Measurements from ENCODE around the gene TFCP2L1. TPM values are rescaled to one million over a fixed set of nuclear protein-coding genes. Genes with fewer than 3 reads are reported as not detected.
"Not testable (repeated sequence)": the region's sequence is repeated elsewhere in the genome, so short reads cannot be mapped to it uniquely, and the experiment has no call there.

Gene TFCP2L1
- total RNA-seq, 1 donor from 2014 or later: not detected

GRCh38 chr2:121232626-121233265, 52.3 kb downstream of the TFCP2L1 start:
- no peaks in the 10 kb centered on the region for H3K4me1 Mint-ChIP-seq (ENCODE audit: low read depth)
- H3K4me3 Mint-ChIP-seq (ENCODE audit: low read depth): no peak overlapping the region
- H3K9me3 Mint-ChIP-seq: no peaks in the 10 kb centered on the region
- H3K27me3 Mint-ChIP-seq (ENCODE audit: low read depth): no peaks in the 10 kb centered on the region
- H3K36me3 Mint-ChIP-seq (ENCODE audit: low read depth): no peaks in the 10 kb centered on the region
- intact Hi-C loops (cut with micrococcal nuclease): no loop called here
- no peak for DNase-seq (ENCODE audit: low spot score)
- no peak overlapping the region for H3K27ac Mint-ChIP-seq

DNA sequence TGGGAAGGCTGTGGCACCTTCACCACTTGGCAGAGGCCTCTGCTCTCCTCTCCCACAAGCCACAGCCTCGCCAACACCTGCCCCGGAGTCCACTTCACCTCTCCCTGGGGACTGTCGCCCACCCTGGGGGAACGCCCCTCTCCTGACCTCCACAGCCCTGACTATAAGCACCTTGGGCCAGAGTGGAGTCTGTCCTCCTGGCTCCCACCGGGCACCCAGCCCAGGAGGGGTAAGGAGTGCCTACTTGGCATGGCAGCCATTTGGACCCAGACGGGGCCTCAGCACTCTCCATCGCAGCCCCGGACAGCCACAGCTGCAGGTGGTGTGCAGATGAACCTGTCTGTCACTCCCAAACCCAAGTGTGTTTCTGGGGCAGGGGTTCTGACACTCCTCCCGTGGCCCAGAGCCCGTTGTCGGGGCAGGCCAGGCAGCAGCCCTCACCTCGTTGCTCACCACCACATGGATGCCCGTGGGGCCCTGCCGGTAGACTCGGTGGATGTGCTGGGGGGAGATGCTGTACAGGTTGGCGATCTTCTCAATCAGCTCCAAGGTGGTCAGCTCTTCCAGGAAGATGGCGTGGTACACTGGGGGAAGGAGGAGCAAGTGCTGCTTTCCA, 53.5 kb downstream of the TFCP2L1 start:
- no peak overlapping the region for H3K27ac Mint-ChIP-seq
- no peaks in the 10 kb centered on the region for H3K36me3 Mint-ChIP-seq (ENCODE audit: low read depth)
- DNase-seq (ENCODE audit: low spot score): no peak
- H3K9me3 Mint-ChIP-seq: no peaks in the 10 kb centered on the region
- no peaks in the 10 kb centered on the region for H3K4me1 Mint-ChIP-seq (ENCODE audit: low read depth)
- H3K27me3 Mint-ChIP-seq (ENCODE audit: low read depth): no peaks in the 10 kb centered on the region
- no peak overlapping the region for H3K4me3 Mint-ChIP-seq (ENCODE audit: low read depth)
- intact Hi-C loops (cut with micrococcal nuclease): no loop called here

- intact Hi-C loops (cut with micrococcal nuclease): no loop called here
- Mint-ChIP-seq H3K36me3 (ENCODE audit: low read depth) (no peaks in the 10 kb centered on the region), H3K9me3 (no peaks in the 10 kb centered on the region), H3K4me3 (ENCODE audit: low read depth) (no peak overlapping the region), H3K27me3 (ENCODE audit: low read depth) (no peaks in the 10 kb centered on the region), H3K27ac (no peak overlapping the region), H3K4me1 (ENCODE audit: low read depth) (no peaks in the 10 kb centered on the region)
- DNase-seq (ENCODE audit: low spot score): no peak
These were observed 56.5 kb downstream of the TFCP2L1 start for GRCh38 chr2:121228521-121228920.

GRCh38 chr2:121227381-121228144, 57.4 kb downstream of the TFCP2L1 start:
- H3K4me1 Mint-ChIP-seq (ENCODE audit: low read depth); H3K4me3 Mint-ChIP-seq (ENCODE audit: low read depth); intact Hi-C loops (cut with micrococcal nuclease); DNase-seq (ENCODE audit: low spot score); H3K36me3 Mint-ChIP-seq (ENCODE audit: low read depth); H3K9me3 Mint-ChIP-seq; H3K27me3 Mint-ChIP-seq (ENCODE audit: low read depth); H3K27ac Mint-ChIP-seq: not testable (repeated sequence)

- H3K4me1 Mint-ChIP-seq (ENCODE audit: low read depth); H3K9me3 Mint-ChIP-seq; intact Hi-C loops (cut with micrococcal nuclease); H3K4me3 Mint-ChIP-seq (ENCODE audit: low read depth); DNase-seq (ENCODE audit: low spot score); H3K36me3 Mint-ChIP-seq (ENCODE audit: low read depth); H3K27ac Mint-ChIP-seq; H3K27me3 Mint-ChIP-seq (ENCODE audit: low read depth): not testable (repeated sequence)
These were observed 59.3 kb downstream of the TFCP2L1 start for GRCh38 chr2:121225681-121226080.

- intact Hi-C loops (cut with micrococcal nuclease): no loop called here
- no peak overlapping the region for H3K4me3 Mint-ChIP-seq (ENCODE audit: low read depth)
- DNase-seq (ENCODE audit: low spot score): no peak
- no peak overlapping the region for H3K27ac Mint-ChIP-seq
- no peaks in the 10 kb centered on the region for H3K27me3 Mint-ChIP-seq (ENCODE audit: low read depth)
- no peaks in the 10 kb centered on the region for H3K36me3 Mint-ChIP-seq (ENCODE audit: low read depth)
- H3K9me3 Mint-ChIP-seq: no peaks in the 10 kb centered on the region
- no peaks in the 10 kb centered on the region for H3K4me1 Mint-ChIP-seq (ENCODE audit: low read depth)
These were observed 64.0 kb downstream of the TFCP2L1 start for GRCh38 chr2:121220995-121221394.

GRCh38 chr2:121219866-121220265, 65.1 kb downstream of the TFCP2L1 start:
- no peak for DNase-seq (ENCODE audit: low spot score)
- Mint-ChIP-seq H3K4me3 (ENCODE audit: low read depth) (no peak overlapping the region), H3K27me3 (ENCODE audit: low read depth) (no peaks in the 10 kb centered on the region), H3K36me3 (ENCODE audit: low read depth) (no peaks in the 10 kb centered on the region), H3K4me1 (ENCODE audit: low read depth) (no peaks in the 10 kb centered on the region), H3K27ac (no peak overlapping the region), H3K9me3 (no peaks in the 10 kb centered on the region)
- intact Hi-C loops (cut with micrococcal nuclease): no loop called here

DNA sequence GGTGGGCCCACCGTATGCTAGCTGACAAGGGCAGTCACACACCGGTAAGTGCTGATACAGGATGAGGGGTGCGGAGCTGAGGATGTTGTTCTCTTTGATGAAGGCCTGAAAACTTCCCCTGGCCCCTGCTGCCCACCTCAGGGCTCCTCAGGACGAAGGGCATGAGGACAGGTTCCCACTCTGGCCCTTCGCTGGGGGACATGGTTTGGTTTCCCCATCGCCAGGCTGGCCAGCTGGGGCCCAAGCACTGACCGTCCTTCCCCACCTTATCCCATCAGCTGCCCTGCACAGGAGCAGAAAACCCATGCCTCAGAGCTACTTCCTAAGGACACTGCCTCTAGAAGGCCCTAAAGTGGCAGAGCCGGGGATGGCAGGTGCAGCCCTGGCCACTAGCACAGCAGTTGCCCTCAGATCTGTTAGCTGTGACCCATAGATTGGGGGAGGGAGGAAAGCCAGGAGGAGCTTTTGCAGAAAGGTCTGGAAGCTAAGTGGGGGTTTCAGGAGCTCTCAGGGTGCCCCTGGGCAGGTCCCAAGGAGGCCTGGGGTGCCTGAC, 66.5 kb downstream of the TFCP2L1 start:
- Mint-ChIP-seq H3K4me3 (ENCODE audit: low read depth) (no peak overlapping the region), H3K9me3 (no peaks in the 10 kb centered on the region)
- intact Hi-C loops (cut with micrococcal nuclease): no loop called here

DNA sequence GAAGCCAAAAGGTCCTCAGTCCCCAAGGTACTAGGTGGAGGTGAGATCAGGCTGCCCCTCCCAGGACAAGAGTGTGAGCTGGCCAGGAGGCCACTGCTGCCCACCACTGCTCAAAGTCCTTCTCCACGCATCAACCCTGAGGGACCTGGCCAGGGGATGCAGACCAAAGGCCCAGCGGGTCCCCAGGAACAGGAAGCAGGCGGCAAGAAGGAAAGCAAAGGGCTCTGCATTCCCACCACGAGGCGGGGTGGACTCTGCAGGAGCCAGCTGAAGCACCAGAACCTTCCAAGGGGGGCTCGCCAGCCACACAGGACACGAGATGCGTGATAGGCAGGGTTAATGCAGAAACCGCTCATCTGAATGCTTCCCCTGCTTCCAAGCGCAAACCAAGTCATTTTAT, 67.4 kb downstream of the TFCP2L1 start:
- no peaks in the 10 kb centered on the region for H3K36me3 Mint-ChIP-seq (ENCODE audit: low read depth)
- DNase-seq (ENCODE audit: low spot score): no peak
- no peaks in the 10 kb centered on the region for H3K9me3 Mint-ChIP-seq
- no peaks in the 10 kb centered on the region for H3K27me3 Mint-ChIP-seq (ENCODE audit: low read depth)
- no peaks in the 10 kb centered on the region for H3K4me1 Mint-ChIP-seq (ENCODE audit: low read depth)
- intact Hi-C loops (cut with micrococcal nuclease): no loop called here
- H3K4me3 Mint-ChIP-seq (ENCODE audit: low read depth): no peak overlapping the region
- H3K27ac Mint-ChIP-seq: no peak overlapping the region

More for the DNA sequence above, 66.5 kb downstream of the TFCP2L1 start:
- no peaks in the 10 kb centered on the region for H3K36me3 Mint-ChIP-seq (ENCODE audit: low read depth)
- no peak for DNase-seq (ENCODE audit: low spot score)
- H3K27ac Mint-ChIP-seq: no peak overlapping the region
- no peaks in the 10 kb centered on the region for H3K4me1 Mint-ChIP-seq (ENCODE audit: low read depth)
- H3K27me3 Mint-ChIP-seq (ENCODE audit: low read depth): no peaks in the 10 kb centered on the region

DNA sequence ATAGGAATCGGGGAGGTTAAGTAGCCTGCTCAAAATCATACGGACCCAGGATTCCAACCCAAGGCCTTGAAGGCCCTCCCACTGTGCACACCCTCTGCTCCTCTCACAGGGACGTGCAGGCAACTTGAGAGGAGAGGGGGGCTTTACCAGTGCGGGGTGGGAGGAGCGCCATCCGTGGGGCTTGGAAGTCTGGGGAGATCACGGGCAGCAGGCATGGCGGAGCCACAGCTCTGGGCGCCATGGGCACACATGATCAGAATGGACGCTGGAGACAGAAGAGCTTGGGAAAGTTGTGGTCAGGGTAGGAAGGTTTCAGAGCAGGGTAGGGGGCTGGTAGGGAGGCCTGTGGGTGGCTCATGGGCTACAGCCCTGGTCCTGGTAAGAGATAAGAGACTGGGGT, 70.7 kb downstream of the TFCP2L1 start:
- Mint-ChIP-seq H3K36me3 (ENCODE audit: low read depth) (no peaks in the 10 kb centered on the region), H3K4me1 (ENCODE audit: low read depth) (no peaks in the 10 kb centered on the region), H3K27me3 (ENCODE audit: low read depth) (no peaks in the 10 kb centered on the region), H3K9me3 (no peaks in the 10 kb centered on the region), H3K27ac (no peak overlapping the region), H3K4me3 (ENCODE audit: low read depth) (no peak overlapping the region)
- DNase-seq (ENCODE audit: low spot score): no peak
- intact Hi-C loops (cut with micrococcal nuclease): no loop called here

DNA sequence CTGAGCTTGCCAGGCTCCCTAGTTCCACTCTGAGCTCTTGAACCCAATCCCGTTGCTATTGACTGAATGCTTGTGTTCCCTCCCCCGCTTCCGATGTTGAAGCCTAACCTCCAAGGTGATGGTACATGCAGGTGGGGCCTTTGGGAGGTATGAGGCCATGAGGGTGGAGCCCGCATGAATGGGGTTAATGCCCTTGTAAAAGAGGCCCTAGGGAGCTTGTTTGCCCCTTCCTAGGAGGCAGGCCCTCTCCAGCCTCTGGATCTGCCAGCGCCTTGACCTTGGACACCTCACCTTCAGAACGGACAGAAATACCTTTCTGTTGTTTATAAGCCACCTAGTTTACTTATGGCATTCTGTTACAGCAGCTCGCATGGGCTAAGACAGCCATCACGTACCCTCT, 71.6 kb downstream of the TFCP2L1 start:
- intact Hi-C loops (cut with micrococcal nuclease): no loop called here
- H3K27ac Mint-ChIP-seq: no peak overlapping the region
- H3K27me3 Mint-ChIP-seq (ENCODE audit: low read depth): no peaks in the 10 kb centered on the region
- DNase-seq (ENCODE audit: low spot score): no peak
- no peaks in the 10 kb centered on the region for H3K4me1 Mint-ChIP-seq (ENCODE audit: low read depth)
- no peak overlapping the region for H3K4me3 Mint-ChIP-seq (ENCODE audit: low read depth)
- no peaks in the 10 kb centered on the region for H3K36me3 Mint-ChIP-seq (ENCODE audit: low read depth)
- no peaks in the 10 kb centered on the region for H3K9me3 Mint-ChIP-seq

DNA sequence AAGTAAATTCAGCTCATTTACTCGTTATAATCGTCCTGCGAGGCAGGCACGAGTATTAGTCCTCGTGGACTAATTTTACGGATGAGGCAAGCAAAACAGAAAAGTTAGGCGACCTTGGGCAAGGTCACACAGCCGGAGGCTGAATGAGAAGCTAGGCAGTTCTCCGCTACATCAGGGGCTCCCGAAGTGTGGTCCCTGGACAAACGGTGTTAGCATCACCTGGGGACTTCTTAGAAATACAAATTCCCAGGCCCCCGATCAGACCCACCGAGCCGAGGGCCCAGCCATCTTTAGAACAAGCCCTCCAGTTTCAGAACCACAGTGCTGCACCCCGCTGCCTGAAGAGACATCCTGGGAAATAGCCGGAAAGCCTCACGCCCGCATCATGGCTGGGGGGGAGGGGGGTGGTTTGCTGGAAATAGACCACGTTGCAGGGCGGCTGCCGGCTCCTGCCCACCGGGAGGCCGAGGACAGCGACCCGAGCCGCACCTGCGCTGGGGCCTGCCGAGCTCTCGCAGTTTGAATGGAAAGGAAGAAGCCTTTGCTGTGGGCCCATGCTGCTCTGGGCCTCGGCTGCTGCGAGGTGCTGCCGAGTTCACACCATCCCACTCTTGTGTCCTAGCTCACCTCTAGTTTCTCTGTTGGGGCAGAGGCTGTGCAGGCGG, 72.2 kb downstream of the TFCP2L1 start:
- Mint-ChIP-seq H3K36me3 (ENCODE audit: low read depth) (no peaks in the 10 kb centered on the region), H3K4me3 (ENCODE audit: low read depth) (no peak overlapping the region), H3K27me3 (ENCODE audit: low read depth) (no peaks in the 10 kb centered on the region), H3K27ac (no peak overlapping the region), H3K4me1 (ENCODE audit: low read depth) (no peaks in the 10 kb centered on the region), H3K9me3 (no peaks in the 10 kb centered on the region)
- DNase-seq (ENCODE audit: low spot score): no peak
- intact Hi-C loops (cut with micrococcal nuclease): no loop called here
